Suppressor macrophage (primary cell): ENCODE results near the gene ATL2.
A peak's percentile ranks its signal among the peaks of the same experiment; 100 is the strongest.
"Not testable (repeated sequence)": the region's sequence is repeated elsewhere in the genome, so short reads cannot be mapped to it uniquely, and the experiment has no call there.

ENCODE experiments used
- DNase-seq, 4 experiments: peaks; one replicate each; pipeline ENCODE4 v3.0.0-alpha.2; 2020 to 2022

The ATL2 gene

GRCh38 chr2:38323623-38324022 is 53.5 kb downstream of the ATL2 start:
- DNase-seq = no peak

GRCh38 chr2:38322224-38322914 is 54.7 kb downstream of the ATL2 start:
- no peak for DNase-seq

- not testable (repeated sequence) for DNase-seq
These were observed 57.8 kb downstream of the ATL2 start for GRCh38 chr2:38319240-38319639.

- DNase-seq = no peak
These were observed 59.3 kb downstream of the ATL2 start for GRCh38 chr2:38317725-38318124.

- DNase-seq = peak; percentile 46 to 78 (median 71)
These were observed 61.3 kb downstream of the ATL2 start for GRCh38 chr2:38315707-38316333.

GRCh38 chr2:38308821-38309220 is 68.3 kb downstream of the ATL2 start:
- DNase-seq = no peak

GRCh38 chr2:38301969-38302702 is 74.9 kb downstream of the ATL2 start:
- no peak for DNase-seq

- peak in 2 of 4 experiments; percentile 4 to 12 for DNase-seq
These were observed 75.6 kb downstream of the ATL2 start for GRCh38 chr2:38301340-38301968.

GRCh38 chr2:38298539-38298938 is 78.5 kb downstream of the ATL2 start:
- DNase-seq = no peak

- no peak for DNase-seq
These were observed 80.8 kb downstream of the ATL2 start for GRCh38 chr2:38296197-38296780.

GRCh38 chr2:38294597-38294996 is 82.5 kb downstream of the ATL2 start:
- no peak for DNase-seq

GRCh38 chr2:38293152-38293865 is 83.8 kb downstream of the ATL2 start:
- no peak for DNase-seq

GRCh38 chr2:38290332-38290731 is 86.7 kb downstream of the ATL2 start:
- DNase-seq = no peak

GRCh38 chr2:38284971-38285370 is 92.1 kb downstream of the ATL2 start:
- DNase-seq = no peak

GRCh38 chr2:38281095-38281742 is 95.9 kb downstream of the ATL2 start:
- DNase-seq = no peak

- DNase-seq = no peak
These were observed 97.9 kb downstream of the ATL2 start for GRCh38 chr2:38279201-38279600.

GRCh38 chr2:38278117-38278438 is 99.0 kb downstream of the ATL2 start:
- not testable (repeated sequence) for DNase-seq

- peak in 2 of 4 experiments; percentile 44 to 55 for DNase-seq
These were observed 99.6 kb downstream of the ATL2 start for GRCh38 chr2:38277245-38278116.

GRCh38 chr2:38274286-38275276 is 102.5 kb downstream of the ATL2 start:
- DNase-seq = peak; percentile 68 to 90 (median 84)
